Stimulated activated CD4-positive, alpha-beta T cell treated with anti-CD3 and anti-CD28 coated beads, Interleukin-15, amount 100 ng/mL, for 24 hours (primary cell): ENCODE data around the gene CCDC28B.

ENCODE experiments used
- DNase-seq: peaks from one replicate; pipeline ENCODE4 v3.0.0-alpha.2; 2020

The CCDC28B gene

DNA sequence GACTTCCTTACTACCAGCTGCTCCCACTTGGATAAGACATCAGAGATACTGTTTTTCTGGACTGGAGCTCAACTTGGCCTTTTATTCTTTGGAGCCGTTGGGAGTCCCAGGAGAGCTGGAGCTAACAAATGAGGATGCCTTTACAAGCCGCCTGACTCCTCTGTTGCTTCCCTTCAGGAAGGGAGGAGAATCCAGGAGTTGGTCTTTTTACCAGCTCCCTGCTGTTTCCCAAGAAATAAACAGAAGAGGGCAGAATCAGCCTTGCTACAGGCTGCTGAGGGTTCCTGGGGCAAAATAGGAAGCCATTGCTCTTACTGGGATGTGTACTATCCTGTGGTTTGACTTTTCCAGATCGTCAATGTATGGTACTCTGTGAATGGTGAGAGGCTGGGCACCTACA lies 23.3 kb downstream of the CCDC28B start:
- DNase-seq = no peak

DNA sequence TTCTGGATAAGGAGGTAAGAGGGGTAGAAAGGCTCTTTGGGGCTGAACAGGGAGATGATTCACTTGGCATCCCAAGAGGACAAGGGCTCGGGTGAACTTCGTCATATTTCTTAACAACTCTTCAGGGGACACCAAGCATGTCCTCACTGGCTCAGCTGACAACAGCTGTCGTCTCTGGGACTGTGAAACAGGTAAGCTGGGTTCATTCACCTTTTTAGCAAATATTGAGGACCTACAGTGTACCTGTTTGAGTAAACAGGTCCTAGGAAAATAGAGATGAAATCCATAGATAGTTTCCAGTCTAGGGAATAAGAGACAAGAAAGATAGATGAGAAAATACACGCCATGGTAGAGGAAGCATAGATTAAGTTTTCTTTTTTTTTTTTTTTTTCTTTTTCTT lies 23.9 kb downstream of the CCDC28B start:
- DNase-seq = no peak

DNA sequence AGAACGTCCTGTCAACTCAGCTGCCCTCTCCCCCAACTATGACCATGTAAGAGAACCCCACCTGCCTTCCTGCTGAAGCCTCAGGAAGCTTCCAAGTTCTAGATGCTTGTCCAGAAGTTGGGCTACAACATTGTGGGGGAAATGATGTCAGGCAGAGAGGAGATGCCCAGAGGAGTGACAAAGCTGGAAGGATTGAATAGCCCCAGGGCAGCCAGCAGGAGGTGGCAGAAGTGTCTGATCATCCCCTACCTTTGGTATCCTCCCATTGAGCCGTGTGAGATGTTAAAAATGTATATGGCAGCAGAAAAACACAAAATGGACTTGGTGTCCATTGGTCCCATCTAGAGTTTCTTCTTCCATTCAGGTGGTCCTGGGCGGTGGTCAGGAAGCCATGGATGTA lies 28.4 kb downstream of the CCDC28B start:
- DNase-seq = no peak

DNA sequence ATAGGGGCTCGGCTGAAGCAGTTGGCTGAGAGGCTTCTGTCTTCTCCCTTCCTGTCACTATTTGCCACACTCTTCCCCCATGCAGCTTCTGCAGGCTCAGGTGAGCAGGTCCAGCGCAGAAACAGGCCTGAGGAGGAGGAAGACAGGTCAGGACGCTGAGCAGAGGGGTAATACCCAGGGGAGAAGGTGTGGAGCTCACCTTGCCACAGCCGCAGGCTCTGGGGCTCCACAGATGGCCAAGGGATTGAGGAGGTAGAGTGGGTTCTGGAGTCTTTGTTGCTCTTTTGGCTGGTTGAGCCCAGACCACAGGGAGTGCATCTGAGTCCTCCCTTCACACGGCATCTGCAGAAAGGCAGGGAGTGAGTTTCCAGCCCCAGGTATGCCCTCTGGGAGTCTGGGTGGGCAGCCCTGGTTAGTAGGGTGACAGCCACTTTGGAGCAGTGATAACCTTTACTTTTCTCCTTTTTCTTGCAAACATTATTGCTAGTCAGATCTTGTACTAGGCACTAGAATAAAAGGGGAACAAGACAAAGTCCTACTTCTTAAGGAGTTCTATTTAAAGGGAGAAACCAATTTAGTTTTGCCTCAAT lies 31.5 kb downstream of the CCDC28B start:
- DNase-seq = no peak

DNA sequence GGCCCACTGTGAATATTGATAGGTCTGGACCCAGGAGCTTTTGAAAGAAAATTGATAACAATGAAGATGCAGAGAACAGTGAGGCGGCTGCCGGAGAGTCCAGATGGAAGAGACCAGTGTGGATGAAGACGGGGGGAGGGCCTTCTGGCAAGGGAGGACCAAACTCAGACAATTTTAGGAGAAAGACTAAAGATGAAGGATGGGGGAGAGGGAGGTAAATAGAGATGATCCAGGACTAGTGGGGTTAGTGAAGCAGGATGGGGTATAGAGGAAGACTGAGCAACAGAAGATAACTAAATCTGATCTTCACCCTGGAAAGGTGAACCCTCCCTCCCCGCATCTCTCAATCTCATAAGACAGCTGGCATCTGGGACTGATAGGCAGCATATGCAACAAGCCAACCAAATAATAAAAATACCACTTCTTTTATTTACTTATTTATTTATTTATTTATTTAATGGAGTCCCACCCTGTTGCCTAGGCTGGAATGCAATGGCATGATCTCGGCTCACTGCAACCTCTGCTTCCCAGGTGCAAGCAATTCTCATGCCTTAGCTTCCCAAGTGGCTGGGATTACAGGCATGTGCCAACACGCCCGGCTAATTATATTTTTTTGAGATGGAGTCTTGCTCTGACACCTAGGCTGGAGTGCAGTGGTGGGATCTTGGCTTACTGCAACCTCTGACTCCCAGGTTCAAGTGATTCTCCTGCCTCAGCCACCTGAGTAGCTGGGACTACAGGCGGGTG lies 32.3 kb downstream of the CCDC28B start:
- no peak for DNase-seq

DNA sequence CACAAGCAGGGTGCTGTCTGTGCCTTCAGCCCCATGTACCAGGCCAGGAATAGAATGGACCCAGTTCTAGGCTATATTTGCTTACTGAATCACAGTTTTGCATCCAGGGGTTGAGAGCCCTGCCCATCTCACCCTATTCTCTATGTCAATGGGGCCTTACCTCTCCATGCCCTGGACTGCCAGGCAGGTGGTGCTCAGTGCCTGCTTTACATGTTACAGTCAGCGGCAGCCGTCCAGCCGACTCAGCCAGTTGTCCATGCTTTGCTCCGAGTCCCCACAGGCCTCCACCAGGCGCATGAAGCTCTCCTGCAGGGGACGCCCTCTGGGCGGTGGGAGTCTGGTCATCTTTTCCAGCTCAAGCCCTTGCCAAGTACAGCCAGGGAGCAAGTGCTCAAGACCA lies 34.4 kb downstream of the CCDC28B start:
- DNase-seq = no peak

DNA sequence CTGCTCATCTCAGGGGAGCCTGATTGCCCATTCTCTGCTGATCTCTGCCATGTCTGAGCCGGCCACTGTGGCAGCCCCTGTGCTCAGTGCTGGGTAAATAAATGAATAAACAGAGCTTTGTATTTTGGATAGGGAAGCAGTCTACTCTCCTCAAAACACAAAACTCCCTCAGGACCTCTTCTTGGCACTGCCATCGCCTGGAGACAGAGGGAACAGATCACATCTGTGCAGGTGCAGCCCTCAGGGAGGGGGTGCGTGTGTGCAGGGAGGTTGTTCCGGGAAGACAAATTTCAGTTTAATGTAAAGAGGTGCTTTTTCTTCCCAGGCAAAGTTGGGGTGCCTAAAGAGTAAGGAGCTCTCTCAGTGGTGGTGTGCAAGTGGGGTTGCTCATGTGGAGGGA lies 38.9 kb downstream of the CCDC28B start:
- DNase-seq = no peak

DNA sequence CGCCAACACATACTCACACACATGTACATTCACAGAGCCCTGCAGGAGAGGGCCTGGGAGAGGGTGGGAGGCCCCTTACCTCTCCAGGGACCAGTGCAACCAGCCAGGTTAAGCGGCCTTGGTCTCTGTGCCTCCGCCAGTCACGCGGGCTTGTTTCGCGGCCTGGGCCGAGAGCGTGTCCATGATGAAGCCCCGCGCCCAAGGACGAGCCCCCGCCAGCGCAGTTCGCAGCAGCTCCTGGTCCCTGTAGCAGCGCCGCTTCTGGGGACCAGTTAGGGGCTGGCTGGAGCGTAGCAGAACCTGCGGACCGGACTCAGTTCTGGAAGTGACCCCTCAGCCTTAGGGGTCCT lies 39.4 kb downstream of the CCDC28B start:
- DNase-seq = no peak

DNA sequence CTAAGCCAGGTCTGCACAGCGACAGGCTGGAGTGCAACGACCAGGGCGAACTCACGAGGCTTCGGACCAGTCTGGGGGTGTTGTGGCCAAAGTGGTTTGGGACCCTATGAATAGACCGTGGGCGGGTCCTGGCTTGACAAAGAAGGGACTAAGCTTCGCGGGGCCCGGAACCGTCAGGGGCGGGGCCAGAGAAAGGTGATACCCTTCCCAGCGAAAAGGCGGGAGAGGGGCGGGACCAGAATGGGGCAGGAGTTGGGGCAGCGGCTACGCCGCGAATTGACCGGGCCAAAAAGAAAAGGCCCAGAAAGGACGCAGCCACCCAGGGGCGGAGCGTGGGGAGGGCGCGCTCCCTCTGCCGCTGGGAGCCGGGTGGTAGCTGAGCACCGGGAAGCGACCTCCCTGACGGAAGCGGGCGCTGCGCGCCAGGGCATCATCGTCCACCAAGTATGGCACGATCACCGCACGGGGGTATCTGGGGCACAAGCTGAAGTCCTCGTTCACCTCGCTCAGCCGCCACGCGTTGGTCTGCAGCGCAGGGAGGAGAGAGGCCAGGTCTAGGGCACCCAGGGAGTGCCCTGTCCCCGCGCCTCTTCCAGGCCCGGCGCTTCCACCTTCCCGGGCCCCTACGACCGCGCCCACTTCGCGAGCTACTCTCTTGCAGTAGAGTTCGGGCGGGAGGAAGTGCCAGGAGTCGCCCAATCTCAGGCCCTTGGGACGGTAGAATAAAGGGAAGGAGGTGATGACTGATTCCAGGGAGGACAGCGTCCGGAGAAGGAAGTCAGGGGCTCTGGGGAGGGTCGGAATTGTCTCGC lies 40.0 kb downstream of the CCDC28B start:
- DNase-seq = peak; percentile 69

DNA sequence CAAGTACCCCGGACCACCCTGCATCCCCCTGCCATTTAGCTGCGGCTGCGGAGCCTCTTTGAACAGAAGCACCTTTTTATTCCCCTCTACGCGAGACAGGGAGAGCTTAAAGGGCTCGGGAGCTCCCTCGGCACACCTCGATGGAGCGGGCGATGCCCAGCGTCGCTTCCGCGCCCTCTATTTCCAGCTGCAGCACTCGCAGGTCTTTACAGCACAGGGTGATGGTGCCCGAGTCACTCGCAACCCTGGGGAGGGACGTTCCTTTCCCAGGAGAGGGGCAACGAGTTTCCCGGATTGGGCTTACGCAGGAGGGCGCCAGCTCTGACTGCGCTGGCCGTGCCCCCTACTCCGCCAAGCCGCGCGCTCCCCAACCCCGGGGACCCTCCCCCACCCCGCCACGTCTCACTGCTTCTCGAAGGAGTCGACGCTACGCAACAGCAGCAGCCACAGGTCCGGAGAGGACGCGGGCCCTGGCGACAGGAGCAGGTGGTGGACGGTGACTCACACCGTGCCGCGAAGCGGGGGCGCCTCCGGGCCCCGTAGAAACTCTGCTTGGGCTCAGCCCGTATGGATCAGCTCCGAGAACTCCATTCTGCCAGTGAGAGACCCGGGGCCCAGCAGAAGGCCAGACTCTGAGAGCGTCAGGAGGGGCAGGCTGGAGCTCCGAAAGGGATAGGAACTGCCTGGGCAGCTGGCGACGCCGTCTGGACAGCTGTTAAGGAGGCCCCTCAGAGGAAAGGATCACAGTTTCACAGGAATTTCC lies 40.8 kb downstream of the CCDC28B start:
- DNase-seq = peak; percentile 60

DNA sequence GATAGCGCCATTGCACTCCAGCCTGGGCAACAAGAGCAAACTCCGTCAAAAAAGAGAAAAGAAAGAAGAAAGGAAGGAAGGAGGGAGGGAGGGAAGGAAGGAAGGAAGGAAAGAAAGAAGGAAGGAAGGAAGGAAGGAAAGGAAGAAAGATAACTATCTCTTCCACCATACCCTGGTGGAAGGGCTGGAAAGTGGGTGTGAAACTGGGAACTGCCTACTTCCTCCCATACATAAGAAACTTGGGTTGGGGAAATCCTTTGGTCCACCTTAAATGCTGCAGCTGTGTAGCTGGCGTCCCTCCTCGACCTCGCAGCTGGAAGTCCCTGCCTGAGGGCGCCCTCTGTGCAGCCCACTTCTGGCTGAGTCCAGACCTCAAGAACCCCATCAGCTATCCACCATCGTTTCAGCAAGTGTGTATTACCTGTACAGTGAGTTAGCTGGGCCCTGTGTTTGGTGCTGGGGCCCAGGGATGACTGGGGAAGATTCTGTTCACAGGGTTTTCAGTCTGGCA lies 42.0 kb downstream of the CCDC28B start:
- no peak for DNase-seq

DNA sequence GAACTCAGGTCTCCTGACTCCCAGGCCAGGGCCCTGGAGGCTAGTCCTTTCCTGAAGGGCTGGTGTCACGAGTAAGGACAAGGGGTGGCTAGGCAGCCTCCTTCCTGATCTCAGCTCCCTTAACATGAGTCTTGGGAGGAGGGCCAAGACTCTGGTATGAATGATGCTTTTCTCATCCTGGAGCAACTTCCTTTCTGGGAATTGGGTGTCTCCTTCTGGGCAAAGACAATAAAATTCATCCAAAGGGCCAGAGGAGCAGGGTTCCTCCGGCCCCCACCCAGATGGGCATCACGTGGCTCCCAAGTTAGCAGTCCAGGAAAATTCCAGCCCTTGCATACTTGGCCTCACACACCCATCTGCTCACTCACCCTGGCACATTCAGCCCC lies 46.5 kb downstream of the CCDC28B start, which contains the start of gene FAM167B:
TSS of gene FAM167B (plus strand) at position 335 of the 386 bp plus-strand sequence. CDS start 200 bp downstream, outside the sequence.
- DNase-seq = no peak

DNA sequence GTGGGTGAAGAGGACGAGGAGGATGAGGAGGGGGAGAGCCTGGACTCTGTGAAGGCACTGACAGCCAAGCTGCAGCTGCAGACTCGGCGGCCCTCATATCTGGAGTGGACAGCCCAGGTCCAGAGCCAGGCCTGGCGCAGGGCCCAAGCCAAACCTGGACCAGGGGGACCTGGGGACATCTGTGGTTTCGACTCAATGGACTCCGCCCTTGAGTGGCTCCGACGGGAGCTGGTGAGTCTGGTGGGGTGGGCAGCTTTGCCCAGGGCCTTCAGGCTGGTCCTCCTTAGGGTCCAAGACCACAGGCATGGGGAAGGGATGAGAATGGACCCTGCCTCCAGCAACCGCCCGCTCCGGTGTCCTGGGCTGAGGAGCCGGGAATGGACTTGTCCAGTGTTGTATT lies 47.1 kb downstream of the CCDC28B start:
- DNase-seq = no peak

DNA sequence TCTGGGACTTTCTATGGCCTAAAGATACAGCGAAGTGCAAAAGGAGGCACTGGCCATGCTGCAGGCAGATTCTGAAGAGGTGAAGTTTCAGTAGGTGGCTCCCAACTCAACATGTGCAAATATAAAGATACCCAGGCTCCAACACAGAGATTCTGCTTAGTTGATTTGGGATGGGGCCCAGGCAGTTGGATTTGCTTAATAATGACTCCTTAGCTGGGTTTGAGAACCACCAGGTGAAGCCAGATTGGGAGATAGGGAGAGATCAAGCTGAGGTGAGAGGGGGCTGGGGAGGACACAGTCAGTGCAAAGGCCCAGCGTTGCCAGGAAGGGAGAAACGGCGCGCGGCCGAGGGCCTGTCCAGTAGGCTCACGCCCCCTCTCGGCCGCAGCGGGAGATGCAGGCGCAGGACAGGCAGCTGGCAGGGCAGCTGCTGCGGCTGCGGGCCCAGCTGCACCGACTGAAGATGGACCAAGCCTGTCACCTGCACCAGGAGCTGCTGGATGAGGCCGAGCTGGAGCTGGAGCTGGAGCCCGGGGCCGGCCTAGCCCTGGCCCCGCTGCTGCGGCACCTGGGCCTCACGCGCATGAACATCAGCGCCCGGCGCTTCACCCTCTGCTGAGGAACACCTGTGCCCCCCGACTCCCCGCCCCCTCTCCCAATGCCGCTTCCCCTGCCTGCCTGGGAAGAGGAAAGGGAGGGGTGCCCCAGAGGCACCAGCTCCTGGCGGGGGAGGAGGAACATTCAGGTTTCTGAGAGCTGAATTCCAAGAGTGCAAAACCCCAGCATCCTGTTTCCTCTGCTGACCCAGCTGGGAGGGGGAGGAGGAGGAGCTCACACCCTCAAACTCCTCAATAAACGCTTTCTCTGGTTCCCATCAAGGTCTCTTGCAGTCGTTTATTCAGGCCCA lies 47.8 kb downstream of the CCDC28B start:
- peak; percentile 92 for DNase-seq

DNA sequence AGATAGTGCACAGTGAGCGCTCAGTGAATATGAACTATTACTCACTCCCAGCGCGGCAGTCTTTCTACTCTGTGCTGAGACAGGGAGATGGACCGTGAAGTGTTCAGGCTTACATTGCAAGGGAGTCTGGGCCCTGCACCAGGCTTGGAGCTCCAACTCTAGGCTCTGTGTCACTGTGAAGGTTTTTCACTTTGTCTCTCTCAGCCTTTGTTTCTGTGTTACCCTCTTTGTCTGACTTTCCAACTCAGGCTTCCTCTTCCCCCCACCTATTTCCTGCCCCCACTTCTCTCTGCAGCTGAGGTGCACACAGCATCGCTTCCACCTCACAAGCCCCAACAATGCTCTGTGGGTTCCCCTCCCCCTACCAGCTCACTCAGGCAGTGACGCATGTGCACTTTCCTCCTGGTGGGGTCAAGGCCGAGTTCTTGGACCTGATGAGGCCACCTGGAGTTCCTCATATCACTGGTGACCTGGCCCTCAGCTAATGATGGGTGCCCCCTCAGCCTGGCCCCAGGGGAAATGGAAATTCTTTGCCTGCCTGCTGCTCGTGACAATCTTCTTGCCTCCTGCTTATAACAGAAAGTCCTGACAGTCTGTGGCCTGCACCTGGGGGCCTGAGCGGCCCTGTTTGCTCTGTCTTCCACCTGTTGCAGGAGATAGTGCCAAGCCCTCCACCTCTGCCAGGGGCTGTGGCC lies 49.6 kb downstream of the CCDC28B start:
- DNase-seq = peak; percentile 85

DNA sequence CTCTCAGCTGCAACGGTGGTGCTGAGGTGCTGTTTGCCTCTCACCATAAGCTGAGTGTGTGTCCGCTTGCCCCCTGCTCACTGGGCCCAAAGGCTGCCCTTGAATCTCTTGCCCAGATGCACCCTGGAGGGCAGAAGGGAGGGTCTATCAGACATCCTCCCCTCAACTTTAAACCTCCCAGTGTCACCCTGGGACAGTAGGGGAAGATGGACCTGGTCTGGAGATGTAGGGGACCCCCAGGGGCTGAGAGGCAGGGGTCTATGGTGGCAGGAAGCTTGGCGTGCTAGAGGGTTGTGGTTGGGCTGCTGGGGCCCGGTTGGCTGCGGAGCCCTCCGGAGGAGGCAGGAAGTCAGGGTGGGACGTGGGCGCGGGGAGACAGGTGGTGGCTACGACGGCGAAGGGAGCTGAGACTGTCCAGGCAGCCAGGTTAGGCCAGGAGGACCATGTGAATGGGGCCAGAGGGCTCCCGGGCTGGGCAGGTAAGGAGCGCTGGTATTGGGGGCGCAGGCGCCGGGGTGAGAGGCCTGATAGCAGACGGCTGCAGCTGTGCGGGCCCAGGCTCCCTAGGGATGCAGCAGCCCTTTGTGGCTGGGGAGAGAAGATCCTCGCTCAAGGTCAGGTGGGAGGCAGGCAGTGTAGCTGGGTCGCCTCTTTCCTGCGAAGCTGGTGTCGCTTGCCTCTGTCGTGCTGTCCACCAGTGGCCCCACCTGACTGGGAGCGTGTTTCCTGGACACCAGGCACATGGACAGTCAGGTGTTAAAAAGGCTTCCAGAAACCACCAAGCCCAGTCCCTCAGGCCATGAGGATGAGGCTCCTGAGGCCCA lies 50.7 kb downstream of the CCDC28B start, which contains the start of gene LCK:
TSS of gene LCK (plus strand) at position 373 of the 824 bp plus-strand sequence. CDS start 23,065 bp downstream, outside the sequence.
- peak; percentile 87 for DNase-seq
